Jurkat, Clone E6-1 (cell line): ENCODE measurements around the gene IL34.

Experiments
- DNase-seq: peaks from one replicate; pipeline ENCODE4 v3.0.0-alpha.2; 2011; ENCODE audit warnings: low read depth, low spot score
- H3K4me3 ChIP-seq: 2 replicates; pipeline ENCODE4 v1.5.1; 2011; ENCODE audit warnings: mild to moderate bottlenecking, low read length, control low read depth, moderate library complexity

Gene IL34

GRCh38 chr16:70653809-70654771, 7.7 kb downstream of the IL34 start:
- H3K4me3 ChIP-seq: peak overlapping the region; percentile 18

GRCh38 chr16:70656065-70656711, 9.8 kb downstream of the IL34 start:
- no peak overlapping the region for H3K4me3 ChIP-seq
- no peak for DNase-seq

More at GRCh38 chr16:70653809-70654771, 7.7 kb downstream of the IL34 start:
- DNase-seq: peak; percentile 66

GRCh38 chr16:70656712-70657263, 10.4 kb downstream of the IL34 start:
- no peak overlapping the region for H3K4me3 ChIP-seq
- DNase-seq: no peak

GRCh38 chr16:70657956-70658355, 11.6 kb downstream of the IL34 start:
- no peak overlapping the region for H3K4me3 ChIP-seq
- DNase-seq: no peak

GRCh38 chr16:70658921-70659320, 12.6 kb downstream of the IL34 start:
- no peak for DNase-seq
- H3K4me3 ChIP-seq: no peak overlapping the region

- no peak for DNase-seq
- H3K4me3 ChIP-seq: no peak overlapping the region
Measured at GRCh38 chr16:70659546-70659945, 13.2 kb downstream of the IL34 start.

- no peak for DNase-seq
Measured at GRCh38 chr16:70659953-70660671, 13.8 kb downstream of the IL34 start.

GRCh38 chr16:70660672-70661350, 14.5 kb downstream of the IL34 start:
- no peak overlapping the region for H3K4me3 ChIP-seq
- DNase-seq: no peak

More at GRCh38 chr16:70659953-70660671, 13.8 kb downstream of the IL34 start:
- no peak overlapping the region for H3K4me3 ChIP-seq

- DNase-seq: no peak
- H3K4me3 ChIP-seq: no peak overlapping the region
Measured at GRCh38 chr16:70661534-70661917, 15.2 kb downstream of the IL34 start.

GRCh38 chr16:70661918-70662641, 15.7 kb downstream of the IL34 start:
- no peak for DNase-seq
- no peak overlapping the region for H3K4me3 ChIP-seq

- DNase-seq: no peak
- H3K4me3 ChIP-seq: no peak overlapping the region
Measured at GRCh38 chr16:70662991-70663523, 16.7 kb downstream of the IL34 start.

- DNase-seq: no peak
- no peak overlapping the region for H3K4me3 ChIP-seq
Measured at GRCh38 chr16:70663524-70664324, 17.4 kb downstream of the IL34 start.

- DNase-seq: no peak
- H3K4me3 ChIP-seq: no peak overlapping the region
Measured at GRCh38 chr16:70664325-70665112, 18.2 kb downstream of the IL34 start.

GRCh38 chr16:70665113-70665694, 18.8 kb downstream of the IL34 start:
- no peak for DNase-seq
- H3K4me3 ChIP-seq: no peak overlapping the region

- DNase-seq: no peak
- H3K4me3 ChIP-seq: no peak overlapping the region
Measured at GRCh38 chr16:70665806-70666735, 19.7 kb downstream of the IL34 start.
